Activated CD8-positive, alpha-beta memory T cell treated with anti-CD3 and anti-CD28 coated beads for 4 hours (primary cell): Measurements from ENCODE around the gene SASH1.

Experiments
- DNase-seq, 2 donors: peaks; one replicate each; pipeline ENCODE4 v3.0.0-alpha.2; 2020; ENCODE audit warnings: low read depth in 2 of 2

SASH1 gene

GRCh38 chr6:148548749-148549140 lies 206.1 kb downstream of the SASH1 start:
- DNase-seq, result no peak

GRCh38 chr6:148550569-148550968 lies 207.9 kb downstream of the SASH1 start:
- DNase-seq, result no peak

- DNase-seq, result no peak
Observed at GRCh38 chr6:148551226-148551625, 208.6 kb downstream of the SASH1 start.

- DNase-seq, result no peak
Observed at GRCh38 chr6:148556410-148556809, 213.8 kb downstream of the SASH1 start.

- DNase-seq, result no peak
Observed at GRCh38 chr6:148557796-148558321, 215.2 kb downstream of the SASH1 start.

GRCh38 chr6:148559848-148560433 lies 217.3 kb downstream of the SASH1 start:
- DNase-seq, result peak; percentile 31 to 40

GRCh38 chr6:148561629-148562028 lies 219.0 kb downstream of the SASH1 start:
- no peak for DNase-seq

GRCh38 chr6:148563066-148563465 lies 220.4 kb downstream of the SASH1 start:
- no peak for DNase-seq

GRCh38 chr6:148564494-148565035 lies 221.9 kb downstream of the SASH1 start:
- no peak for DNase-seq

- DNase-seq, result no peak
Observed at GRCh38 chr6:148565321-148565926, 222.8 kb downstream of the SASH1 start.

GRCh38 chr6:148565930-148566663 lies 223.5 kb downstream of the SASH1 start:
- DNase-seq, result no peak

- DNase-seq, result no peak
Observed at GRCh38 chr6:148566664-148567350, 224.2 kb downstream of the SASH1 start.

GRCh38 chr6:148570456-148570855 lies 227.8 kb downstream of the SASH1 start:
- no peak for DNase-seq

- no peak for DNase-seq
Observed at GRCh38 chr6:148572676-148573335, 230.2 kb downstream of the SASH1 start.

GRCh38 chr6:148573922-148574321 lies 231.3 kb downstream of the SASH1 start:
- DNase-seq, result no peak

GRCh38 chr6:148577687-148578488 lies 235.2 kb downstream of the SASH1 start:
- no peak for DNase-seq

GRCh38 chr6:148578489-148578814 lies 235.8 kb downstream of the SASH1 start:
- no peak for DNase-seq

- no peak for DNase-seq
Observed at GRCh38 chr6:148578837-148579565, 236.4 kb downstream of the SASH1 start.

GRCh38 chr6:148580442-148580841 lies 237.8 kb downstream of the SASH1 start:
- no peak for DNase-seq

- no peak for DNase-seq
Observed at GRCh38 chr6:148583631-148584030, 241.0 kb downstream of the SASH1 start.
